Activated naive CD4-positive, alpha-beta T cell (primary cell): ENCODE measurements around the gene CD207.
"Not testable (repeated sequence)": the region's sequence is repeated elsewhere in the genome, so short reads cannot be mapped to it uniquely, and the experiment has no call there.

ENCODE experiments used
- DNase-seq, 4 experiments: peaks; one replicate each; lab custom pipeline; 2025; lab: John Stamatoyannopoulos, UW

CD207 gene

GRCh38 chr2:70835643-70836042 lies at the start of gene CD207:
TSS of gene CD207 (minus strand) at chr2:70835816. CDS start at chr2:70835776, 40 bp downstream.
- no peak for DNase-seq

- DNase-seq, result not testable (repeated sequence)
Measured at GRCh38 chr2:70878543-70878942, 42.9 kb upstream of the CD207 start.

DNA sequence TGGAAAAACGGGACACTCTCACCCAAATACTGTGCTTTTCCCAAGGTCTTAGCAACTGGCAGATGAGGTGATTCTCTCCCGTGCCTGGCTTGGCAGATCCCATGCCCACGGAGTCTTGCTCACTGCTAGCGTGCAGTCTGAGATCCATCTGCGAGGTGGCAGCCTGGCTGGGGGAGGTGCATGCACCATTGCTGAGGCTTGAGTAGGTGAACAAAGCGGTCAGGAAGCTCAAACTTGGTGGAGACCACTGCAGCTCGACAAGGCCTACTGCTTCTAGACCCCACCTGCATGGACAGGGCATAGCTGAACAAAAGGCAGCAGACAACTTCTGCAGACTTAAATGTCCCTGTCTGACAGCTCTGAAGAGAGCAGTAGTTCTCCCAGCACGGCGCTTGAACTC lies 40.5 kb upstream of the CD207 start:
- DNase-seq, result not testable (repeated sequence)

- no peak for DNase-seq
Measured at GRCh38 chr2:70873541-70873940, 37.9 kb upstream of the CD207 start.

GRCh38 chr2:70871398-70872211 lies 36.0 kb upstream of the CD207 start:
- peak; percentile 66 to 80 (median 72) for DNase-seq

DNA sequence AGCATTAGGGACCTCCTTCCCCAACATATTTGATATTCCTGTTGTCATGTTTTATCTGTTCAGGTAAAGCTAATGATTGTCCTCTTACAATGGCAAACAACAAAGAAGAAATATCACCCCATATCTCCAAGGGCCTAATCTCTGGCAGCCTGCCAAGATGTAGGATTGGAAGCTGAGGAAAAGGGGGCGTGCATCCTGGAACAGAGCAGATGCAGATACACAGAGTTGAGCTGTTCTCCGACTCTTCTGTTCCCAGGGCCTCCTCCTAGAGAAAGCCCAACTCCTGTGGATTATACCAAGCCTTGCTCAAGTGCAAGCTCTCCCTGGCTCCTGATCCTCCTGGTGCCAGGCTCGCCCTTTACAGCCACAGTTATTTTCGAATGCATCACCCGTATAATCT lies 35.2 kb upstream of the CD207 start:
- DNase-seq, result no peak

GRCh38 chr2:70868970-70869369 lies 33.4 kb upstream of the CD207 start:
- DNase-seq, result no peak

DNA sequence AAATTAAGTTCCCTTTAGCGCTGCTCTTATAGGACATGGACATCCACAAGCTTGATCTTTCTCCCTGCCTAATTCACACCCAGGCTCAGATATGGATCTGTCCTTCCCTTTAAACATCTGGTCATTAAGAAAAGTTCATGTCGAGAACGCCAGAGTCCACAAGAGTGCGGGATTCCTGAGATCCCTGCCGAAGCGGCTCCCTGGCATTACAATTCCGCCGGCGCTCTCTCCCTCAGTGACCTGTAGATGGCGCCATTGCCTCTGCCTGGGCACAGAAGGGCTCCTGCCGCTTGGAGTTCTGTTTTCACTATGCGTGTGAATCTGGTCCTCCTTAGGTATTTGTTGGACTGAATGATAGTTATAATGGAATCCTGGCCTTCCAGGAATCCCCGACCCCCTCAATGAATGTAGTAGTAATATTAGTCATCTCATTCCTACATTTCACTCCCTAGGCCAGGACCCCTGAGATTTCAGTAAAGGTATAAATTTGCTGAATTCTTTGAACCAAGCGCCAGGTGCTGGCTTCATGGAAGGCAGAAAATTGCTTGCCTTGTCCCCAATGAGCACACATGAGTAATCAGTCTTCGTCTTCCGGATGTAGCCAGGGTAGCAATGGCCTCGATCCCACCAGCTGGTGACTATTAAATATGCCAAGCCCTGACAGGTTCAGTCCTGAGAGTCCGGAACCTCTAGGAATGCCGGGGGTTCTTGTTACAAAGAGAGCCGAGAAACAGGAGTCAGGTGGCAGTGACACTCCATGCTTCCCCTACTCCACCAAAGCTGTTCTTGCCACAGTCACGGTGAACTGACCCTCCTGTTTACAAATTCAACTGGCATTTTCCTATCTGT lies 26.4 kb upstream of the CD207 start:
- peak; percentile 31 to 63 (median 51) for DNase-seq

DNA sequence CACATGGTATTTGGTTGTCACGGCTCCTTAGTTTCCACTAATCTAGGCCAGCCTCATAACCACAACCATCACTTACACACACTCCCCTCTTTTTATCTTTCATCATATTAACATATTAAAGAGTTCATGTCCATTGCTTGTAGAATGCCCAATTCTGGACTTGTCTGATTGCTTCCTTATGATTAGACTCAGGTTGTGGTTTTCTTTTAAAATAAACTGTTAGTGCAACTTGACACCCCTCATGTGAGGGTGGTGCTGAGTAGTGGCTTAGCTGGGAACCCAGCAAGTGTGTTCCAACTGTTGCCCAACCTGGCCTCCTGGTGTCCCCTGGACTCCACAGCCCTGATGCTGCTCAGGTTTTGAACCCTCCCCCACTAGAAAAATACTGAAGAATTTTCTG lies 20.1 kb upstream of the CD207 start:
- no peak for DNase-seq

- DNase-seq, result no peak
Measured at GRCh38 chr2:70854411-70854810, 18.8 kb upstream of the CD207 start.

GRCh38 chr2:70852824-70853223 lies 17.2 kb upstream of the CD207 start:
- no peak for DNase-seq

GRCh38 chr2:70851704-70852103 lies 16.1 kb upstream of the CD207 start:
- DNase-seq, result no peak

DNA sequence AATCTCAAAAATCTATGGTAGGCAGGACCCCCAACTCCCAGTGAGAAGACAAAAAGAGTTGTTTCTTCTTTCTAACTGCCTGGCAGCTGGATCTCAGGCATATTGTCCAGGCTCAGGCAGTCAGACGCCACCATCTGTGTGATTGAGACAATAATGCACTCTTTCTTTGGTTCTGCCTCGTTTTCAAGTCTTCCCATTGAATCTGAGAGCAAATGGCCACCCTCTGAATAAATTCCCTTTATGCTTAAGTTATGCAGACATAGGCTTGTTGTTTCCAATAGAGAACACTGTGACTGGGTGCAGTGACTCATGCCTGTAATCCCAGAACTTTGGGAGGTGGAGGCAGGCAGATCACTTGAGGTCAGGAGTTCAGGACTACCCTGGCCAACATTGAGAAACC lies 15.3 kb upstream of the CD207 start:
- no peak for DNase-seq

- no peak for DNase-seq
Measured at GRCh38 chr2:70842401-70842800, 6.8 kb upstream of the CD207 start.

GRCh38 chr2:70837980-70838925 lies 2.6 kb upstream of the CD207 start:
- no peak for DNase-seq

- no peak for DNase-seq
Measured at GRCh38 chr2:70834881-70835280, 735 bp downstream of the CD207 start.

DNA sequence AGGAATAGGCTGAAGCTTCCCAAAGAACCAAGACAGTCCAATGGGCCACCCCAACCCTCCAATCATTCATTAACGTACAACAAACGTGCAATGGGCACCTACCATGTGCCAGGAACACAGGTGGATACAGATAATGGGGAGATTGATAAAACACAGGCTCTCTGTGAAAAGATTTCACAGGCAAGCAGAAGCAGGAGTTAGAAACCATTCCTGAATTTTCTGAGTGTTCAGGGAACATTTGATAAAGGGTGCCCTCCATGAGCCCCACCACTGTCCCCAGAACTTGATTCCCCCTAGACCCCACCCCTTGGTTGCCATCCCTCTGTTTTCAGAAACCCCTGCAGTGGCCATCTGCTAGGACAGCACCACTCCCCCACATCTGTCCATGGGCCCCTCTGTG lies 1.5 kb downstream of the CD207 start:
- DNase-seq, result no peak

DNA sequence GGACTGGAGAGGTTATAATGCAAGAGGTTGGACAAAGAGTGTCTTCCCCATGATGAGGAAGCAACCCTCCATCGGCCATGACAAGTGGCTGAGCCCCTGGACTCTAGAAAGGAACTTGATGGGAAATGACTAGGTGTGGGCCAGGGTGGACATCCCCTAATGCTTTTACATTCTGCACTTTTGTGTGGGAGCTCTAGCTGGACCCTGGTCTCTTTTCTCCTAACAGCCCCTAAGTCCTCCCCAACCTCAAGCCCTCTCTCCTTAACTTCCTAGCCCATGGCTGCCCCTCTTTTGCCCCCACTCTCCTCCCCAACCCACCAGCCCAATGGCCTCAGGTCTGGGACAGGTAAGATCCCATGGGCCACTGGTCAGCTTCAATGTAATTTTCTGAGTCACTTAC lies 2.4 kb downstream of the CD207 start:
- no peak for DNase-seq

DNA sequence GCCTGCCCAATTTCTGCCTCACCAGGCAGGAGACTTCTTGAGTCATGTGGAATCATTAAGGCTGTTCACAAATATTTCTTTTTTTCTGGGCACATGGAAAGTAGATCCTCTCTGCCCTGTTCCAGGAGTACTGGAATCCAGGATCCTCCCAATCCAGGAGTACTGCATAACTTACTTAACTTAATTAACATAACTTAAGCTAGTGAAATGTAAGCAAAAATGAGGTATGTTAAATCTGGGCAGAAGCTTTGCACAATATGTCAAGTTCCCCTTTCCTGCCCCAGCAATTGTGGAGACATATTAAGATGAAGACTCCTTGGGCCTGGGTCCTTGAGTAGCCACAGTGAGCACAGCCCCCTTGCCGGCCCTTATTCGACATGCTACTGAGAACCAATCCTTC lies 3.2 kb downstream of the CD207 start:
- DNase-seq, result no peak

- DNase-seq, result no peak
Measured at GRCh38 chr2:70831861-70832260, 3.8 kb downstream of the CD207 start.

GRCh38 chr2:70830366-70830765 lies 5.2 kb downstream of the CD207 start:
- DNase-seq, result no peak

GRCh38 chr2:70829916-70830315 lies 5.7 kb downstream of the CD207 start:
- no peak for DNase-seq
